ENCODE measurements around the gene LASP1NB.

LASP1NB gene

DNA sequence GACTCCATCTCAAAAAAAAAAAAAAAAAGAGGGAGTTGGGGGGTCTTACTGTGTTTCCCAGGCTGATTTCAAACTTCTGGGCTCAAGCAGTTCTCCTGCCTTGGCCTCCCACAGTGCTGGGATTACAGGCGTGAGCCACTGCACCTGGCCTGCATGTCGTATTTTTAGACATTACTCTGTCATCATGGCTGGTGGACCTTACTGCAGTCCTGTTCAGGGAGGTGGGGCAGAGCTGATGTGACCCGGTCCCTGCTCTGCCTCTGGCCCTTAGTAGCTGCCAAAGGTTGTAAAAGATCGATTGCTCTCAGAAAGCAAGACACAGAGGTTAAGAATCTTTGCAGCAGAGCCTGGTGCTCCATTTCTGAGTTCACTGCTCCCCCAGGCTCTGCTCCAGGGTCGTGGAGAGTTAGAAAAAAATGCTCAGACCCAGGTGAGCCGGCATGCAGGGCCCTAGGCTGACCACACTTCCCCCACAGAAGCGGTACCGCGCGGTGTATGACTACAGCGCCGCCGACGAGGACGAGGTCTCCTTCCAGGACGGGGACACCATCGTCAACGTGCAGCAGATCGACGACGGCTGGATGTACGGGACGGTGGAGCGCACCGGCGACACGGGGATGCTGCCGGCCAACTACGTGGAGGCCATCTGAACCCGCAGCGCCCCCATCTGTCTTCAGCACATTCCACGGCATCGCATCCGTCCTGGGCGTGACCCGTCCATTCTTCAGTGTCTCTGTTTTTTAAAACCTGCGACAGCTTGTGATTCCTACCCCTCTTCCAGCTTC, 7.1 kb upstream of the LASP1NB start:
- DNase-seq (ENCODE audit: low read depth) = no peak
- TF ChIP-seq, protein P1, sequence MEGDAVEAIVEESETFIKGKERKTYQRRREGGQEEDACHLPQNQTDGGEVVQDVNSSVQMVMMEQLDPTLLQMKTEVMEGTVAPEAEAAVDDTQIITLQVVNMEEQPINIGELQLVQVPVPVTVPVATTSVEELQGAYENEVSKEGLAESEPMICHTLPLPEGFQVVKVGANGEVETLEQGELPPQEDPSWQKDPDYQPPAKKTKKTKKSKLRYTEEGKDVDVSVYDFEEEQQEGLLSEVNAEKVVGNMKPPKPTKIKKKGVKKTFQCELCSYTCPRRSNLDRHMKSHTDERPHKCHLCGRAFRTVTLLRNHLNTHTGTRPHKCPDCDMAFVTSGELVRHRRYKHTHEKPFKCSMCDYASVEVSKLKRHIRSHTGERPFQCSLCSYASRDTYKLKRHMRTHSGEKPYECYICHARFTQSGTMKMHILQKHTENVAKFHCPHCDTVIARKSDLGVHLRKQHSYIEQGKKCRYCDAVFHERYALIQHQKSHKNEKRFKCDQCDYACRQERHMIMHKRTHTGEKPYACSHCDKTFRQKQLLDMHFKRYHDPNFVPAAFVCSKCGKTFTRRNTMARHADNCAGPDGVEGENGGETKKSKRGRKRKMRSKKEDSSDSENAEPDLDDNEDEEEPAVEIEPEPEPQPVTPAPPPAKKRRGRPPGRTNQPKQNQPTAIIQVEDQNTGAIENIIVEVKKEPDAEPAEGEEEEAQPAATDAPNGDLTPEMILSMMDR (conservative IDR thresholded peaks at IDR 0.05; ENCODE audit: low read depth, low read length) = peak; percentile 21

DNA sequence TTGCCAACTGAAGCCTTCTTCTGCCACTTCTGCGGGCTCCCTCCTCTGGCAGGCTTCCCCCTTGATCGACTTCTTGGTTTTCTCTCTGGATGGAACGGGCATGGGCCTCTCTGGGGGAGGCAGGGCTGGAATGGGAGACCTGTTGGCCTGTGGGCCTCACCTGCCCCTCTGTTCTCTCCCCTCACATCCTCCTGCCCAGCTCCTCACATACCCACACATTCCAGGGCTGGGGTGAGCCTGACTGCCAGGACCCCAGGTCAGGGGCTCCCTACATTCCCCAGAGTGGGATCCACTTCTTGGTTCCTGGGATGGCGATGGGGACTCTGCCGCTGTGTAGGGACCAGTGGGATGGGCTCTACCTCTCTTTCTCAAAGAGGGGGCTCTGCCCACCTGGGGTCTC, 6.5 kb upstream of the LASP1NB start:
- DNase-seq (ENCODE audit: low read depth) = no peak
- TF ChIP-seq, protein P1 (conservative IDR thresholded peaks at IDR 0.05; ENCODE audit: low read depth, low read length) = no peak
- H3K4me3 ChIP-seq (ENCODE audit: low read length) = no peak overlapping the region

More for the DNA sequence above, 7.1 kb upstream of the LASP1NB start:
- no peak overlapping the region for H3K4me3 ChIP-seq (ENCODE audit: low read length)

DNA sequence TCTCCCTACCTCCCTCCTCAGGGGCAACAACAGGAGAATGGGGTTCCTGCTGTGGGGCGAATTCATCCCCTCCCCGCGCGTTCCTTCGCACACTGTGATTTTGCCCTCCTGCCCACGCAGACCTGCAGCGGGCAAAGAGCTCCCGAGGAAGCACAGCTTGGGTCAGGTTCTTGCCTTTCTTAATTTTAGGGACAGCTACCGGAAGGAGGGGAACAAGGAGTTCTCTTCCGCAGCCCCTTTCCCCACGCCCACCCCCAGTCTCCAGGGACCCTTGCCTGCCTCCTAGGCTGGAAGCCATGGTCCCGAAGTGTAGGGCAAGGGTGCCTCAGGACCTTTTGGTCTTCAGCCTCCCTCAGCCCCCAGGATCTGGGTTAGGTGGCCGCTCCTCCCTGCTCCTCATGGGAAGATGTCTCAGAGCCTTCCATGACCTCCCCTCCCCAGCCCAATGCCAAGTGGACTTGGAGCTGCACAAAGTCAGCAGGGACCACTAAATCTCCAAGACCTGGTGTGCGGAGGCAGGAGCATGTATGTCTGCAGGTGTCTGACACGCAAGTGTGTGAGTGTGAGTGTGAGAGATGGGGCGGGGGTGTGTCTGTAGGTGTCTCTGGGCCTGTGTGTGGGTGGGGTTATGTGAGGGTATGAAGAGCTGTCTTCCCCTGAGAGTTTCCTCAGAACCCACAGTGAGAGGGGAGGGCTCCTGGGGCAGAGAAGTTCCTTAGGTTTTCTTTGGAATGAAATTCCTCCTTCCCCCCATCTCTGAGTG, 5.9 kb upstream of the LASP1NB start:
- no peak overlapping the region for H3K4me3 ChIP-seq (ENCODE audit: low read length)
- TF ChIP-seq, protein P1 (conservative IDR thresholded peaks at IDR 0.05; ENCODE audit: low read depth, low read length) = no peak
- DNase-seq (ENCODE audit: low read depth) = no peak

DNA sequence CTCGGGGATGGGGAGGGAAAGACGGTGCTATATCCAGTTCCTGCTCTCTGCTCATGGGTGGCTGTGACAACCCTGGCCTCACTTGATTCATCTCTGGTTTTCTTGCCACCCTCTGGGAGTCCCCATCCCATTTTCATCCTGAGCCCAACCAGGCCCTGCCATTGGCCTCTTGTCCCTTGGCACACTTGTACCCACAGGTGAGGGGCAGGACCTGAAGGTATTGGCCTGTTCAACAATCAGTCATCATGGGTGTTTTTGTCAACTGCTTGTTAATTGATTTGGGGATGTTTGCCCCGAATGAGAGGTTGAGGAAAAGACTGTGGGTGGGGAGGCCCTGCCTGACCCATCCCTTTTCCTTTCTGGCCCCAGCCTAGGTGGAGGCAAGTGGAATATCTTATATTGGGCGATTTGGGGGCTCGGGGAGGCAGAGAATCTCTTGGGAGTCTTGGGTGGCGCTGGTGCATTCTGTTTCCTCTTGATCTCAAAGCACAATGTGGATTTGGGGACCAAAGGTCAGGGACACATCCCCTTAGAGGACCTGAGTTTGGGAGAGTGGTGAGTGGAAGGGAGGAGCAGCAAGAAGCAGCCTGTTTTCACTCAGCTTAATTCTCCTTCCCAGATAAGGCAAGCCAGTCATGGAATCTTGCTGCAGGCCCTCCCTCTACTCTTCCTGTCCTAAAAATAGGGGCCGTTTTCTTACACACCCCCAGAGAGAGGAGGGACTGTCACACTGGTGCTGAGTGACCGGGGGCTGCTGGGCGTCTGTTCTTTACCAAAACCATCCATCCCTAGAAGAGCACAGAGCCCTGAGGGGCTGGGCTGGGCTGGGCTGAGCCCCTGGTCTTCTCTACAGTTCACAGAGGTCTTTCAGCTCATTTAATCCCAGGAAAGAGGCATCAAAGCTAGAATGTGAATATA, 4.8 kb upstream of the LASP1NB start:
- TF ChIP-seq, protein P1 (conservative IDR thresholded peaks at IDR 0.05; ENCODE audit: low read depth, low read length) = no peak
- no peak overlapping the region for H3K4me3 ChIP-seq (ENCODE audit: low read length)
- no peak for DNase-seq (ENCODE audit: low read depth)

DNA sequence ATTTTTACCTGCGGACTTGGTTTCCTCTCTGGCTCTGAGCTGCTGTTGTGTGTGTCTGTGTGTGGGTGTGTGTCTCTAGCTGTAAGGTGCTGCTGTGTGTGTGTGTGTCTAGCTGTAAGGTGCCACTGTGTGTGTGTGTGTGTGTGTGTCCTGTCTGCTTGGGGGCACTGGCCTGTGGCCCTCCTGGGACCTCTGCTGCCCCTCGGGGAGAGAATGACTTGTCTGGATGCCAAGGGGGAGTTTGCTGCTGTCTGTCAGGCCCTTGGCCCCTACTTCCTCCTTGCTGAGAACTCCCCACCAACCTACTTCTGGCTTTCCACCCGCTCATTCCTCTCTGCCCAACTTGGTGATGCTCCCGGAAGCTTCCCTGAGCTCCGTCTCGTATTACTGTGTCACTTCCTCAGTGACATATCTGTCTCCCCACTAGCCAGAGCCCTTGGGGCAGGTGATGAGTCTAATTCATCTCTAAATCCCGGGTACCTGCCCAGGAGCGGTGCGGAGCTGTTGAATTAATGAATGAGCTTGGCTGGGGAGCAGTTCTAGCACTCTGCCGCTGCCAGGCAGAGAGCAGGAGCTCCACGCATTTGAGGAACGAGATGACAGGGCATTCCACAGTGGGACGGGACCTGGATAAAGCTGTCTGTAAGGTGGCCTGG, 3.5 kb upstream of the LASP1NB start:
- no peak for DNase-seq (ENCODE audit: low read depth)
- H3K4me3 ChIP-seq (ENCODE audit: low read length) = no peak overlapping the region
- TF ChIP-seq, protein P1 (conservative IDR thresholded peaks at IDR 0.05; ENCODE audit: low read depth, low read length) = no peak

DNA sequence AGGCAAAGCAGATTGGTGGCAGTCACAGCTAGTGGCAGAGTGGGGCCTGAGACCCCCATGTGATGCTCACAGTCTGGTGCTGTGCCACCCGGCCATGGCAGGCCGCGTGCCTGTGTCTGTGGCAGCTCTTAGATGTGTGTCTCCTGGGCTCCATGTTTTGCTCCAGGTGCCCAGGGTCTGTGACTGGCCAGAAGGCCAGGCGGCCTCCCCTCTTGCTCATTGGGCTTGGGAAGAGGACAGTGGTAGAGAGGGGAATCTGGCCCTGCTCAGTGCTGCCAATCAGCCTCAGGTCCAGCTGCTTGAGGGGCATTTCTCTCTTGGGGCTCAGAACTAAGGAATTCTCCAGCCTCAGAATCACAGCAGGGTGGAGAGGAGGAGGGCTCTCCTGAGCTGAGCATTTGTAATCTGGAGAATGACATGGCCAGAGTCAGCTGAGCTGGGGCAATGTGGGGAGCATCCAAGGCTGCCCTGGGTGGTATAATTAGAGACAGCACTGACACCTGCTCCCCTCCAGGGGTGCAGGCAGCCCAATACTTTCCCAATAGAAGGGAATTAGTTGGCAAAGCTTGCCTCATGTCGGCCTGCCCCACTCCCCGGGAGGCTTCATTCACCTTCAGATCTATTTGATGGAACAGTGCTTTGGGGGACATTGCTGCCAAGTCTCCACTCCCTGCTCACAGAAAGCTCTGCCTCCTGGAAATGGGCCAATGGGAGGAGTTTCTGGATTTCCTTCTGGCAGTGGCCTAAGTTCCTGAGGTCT, 2.7 kb upstream of the LASP1NB start:
- TF ChIP-seq, protein P1 (conservative IDR thresholded peaks at IDR 0.05; ENCODE audit: low read depth, low read length) = no peak
- peak; percentile 46 for DNase-seq (ENCODE audit: low read depth)

More for the DNA sequence above, 2.7 kb upstream of the LASP1NB start:
- H3K4me3 ChIP-seq (ENCODE audit: low read length) = no peak overlapping the region

Data from retinal pigment epithelial cell (primary cell).